HG03571 (cell line): ENCODE measurements around the gene CRYZL1.

Experiments
- ATAC-seq: cut with Tn5 transposase; IDR thresholded peaks from one replicate; pipeline ENCODE4 v1.9.1; 2021; ENCODE audit not compliant: unreplicated experiment

The CRYZL1 gene

DNA sequence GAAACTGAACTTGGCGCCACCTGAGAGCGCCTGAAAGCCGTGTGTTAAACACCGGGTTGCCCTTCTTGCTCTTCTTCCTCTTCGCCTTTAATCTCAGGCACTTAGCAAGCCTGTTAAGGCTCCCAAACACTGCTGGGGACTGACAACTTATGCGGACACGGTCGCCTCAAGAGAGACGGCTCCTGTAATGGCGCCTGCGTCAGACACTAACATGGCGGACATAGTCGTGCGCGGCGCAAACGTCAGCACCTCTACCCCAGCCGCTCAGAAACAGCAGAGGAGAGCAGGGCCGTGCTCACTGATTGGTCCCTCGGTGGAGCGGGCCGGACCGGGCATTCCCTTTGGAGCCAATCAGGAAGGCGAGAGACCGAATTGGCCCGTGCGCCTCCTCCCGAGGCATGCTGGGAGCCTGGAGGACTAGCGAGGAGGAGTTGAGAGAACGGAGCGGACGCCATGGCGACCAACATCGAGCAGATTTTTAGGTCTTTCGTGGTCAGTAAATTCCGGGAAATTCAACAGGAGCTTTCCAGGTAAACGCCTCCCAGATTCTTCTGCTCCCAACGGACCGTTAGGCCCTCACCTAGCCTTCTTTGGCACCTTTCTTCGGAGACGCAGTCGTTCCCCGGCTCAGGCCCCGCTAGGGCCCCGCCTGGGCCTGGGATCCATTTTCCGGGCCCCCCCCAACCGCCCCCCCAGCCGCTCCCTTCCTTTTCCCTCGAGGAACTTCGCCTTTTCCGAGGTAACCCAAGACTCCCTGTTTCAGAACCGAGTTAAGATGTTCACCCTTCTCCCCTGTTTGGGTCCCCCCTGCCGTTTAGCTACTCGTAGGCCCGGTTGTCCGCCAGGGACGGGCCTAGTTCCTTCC lies 98.7 kb downstream of the CRYZL1 start, which contains the start of gene SON:
TSS of gene SON (plus strand) at position 399 of the 865 bp plus-strand sequence. CDS start at position 454, 55 bp downstream.
- peak; percentile 86 for ATAC-seq

GRCh38 chr21:33541756-33542639 lies 99.5 kb downstream of the CRYZL1 start, which contains the start of gene GART:
GART (minus strand) TSS chr21:33542117; CDS start chr21:33539315, 2,802 bp downstream.
- peak; percentile 45 for ATAC-seq

- ATAC-seq: no peak
Measured at GRCh38 chr21:33541105-33541711, 100.3 kb downstream of the CRYZL1 start.

- ATAC-seq: no peak
Measured at GRCh38 chr21:33540711-33541104, 100.8 kb downstream of the CRYZL1 start.

GRCh38 chr21:33539616-33540015 lies 101.9 kb downstream of the CRYZL1 start:
- ATAC-seq: no peak
